H1 (cell line): ENCODE data around the gene SLC23A1. TPM values are rescaled to one million over a fixed set of nuclear protein-coding genes. Genes with fewer than 3 reads are reported as not detected.
A peak's percentile ranks its signal among the peaks of the same experiment; 100 is the strongest.

Experiments used
- CTCF ChIA-PET: fragments of 300-600 bp; sonication (Branson Sonifier 250); formaldehyde crosslinking; loops from one replicate; lab custom pipeline; 2021; ENCODE audit not compliant: partially characterized antibody; lab: Charles Lee
- POLR2A ChIA-PET: fragments of 300-600 bp; sonication (Branson Sonifier 250); formaldehyde crosslinking; loops from one replicate; lab custom pipeline; 2021; ENCODE audit warnings: inconsistent platforms; ENCODE audit not compliant: partially characterized antibody; lab: Charles Lee
- DNase-seq, 2 experiments: peaks; one replicate each; pipeline versions ENCODE4 v3.0.0 to v3.0.0-alpha.2; 2010 to 2022; ENCODE audit warnings: low spot score in 2 of 2, low read depth in 1 of 2, mixed read lengths in 1 of 2
- FAIRE-seq: peaks from 2 replicates; lab custom pipeline; 2011; peaks lifted over from hg19 to GRCh38; lab: Jason Lieb, UNC
- H2AFZ ChIP-seq: 2 replicates; pipeline ENCODE4 v1.8.1; 2012; ENCODE audit warnings: low read length, inconsistent platforms
- H2AK5ac ChIP-seq: 2 replicates; pipeline ENCODE4 v1.6.1; 2013; ENCODE audit warnings: low read depth, low read length
- H2BK120ac ChIP-seq: replicated peaks from 2 replicates; pipeline ENCODE3; 2013; ENCODE audit warnings: low read depth, low read length, inconsistent platforms
- H2BK12ac ChIP-seq: 2 replicates; pipeline ENCODE4 v1.6.1; 2013; ENCODE audit warnings: low read depth, low read length
- H2BK15ac ChIP-seq: 2 replicates; pipeline ENCODE4 v1.6.1; 2013; ENCODE audit warnings: low read length
- H2BK20ac ChIP-seq: 2 replicates; pipeline ENCODE4 v1.6.1; 2013; ENCODE audit warnings: low read length
- H2BK5ac ChIP-seq: 2 replicates; pipeline ENCODE4 v1.6.1; 2013; ENCODE audit warnings: low read depth, low read length
- H3K14ac ChIP-seq: 2 replicates; pipeline ENCODE4 v1.6.1; 2013; ENCODE audit warnings: inconsistent platforms; ENCODE audit not compliant: insufficient read length
- H3K18ac ChIP-seq: 2 replicates; pipeline ENCODE4 v1.6.1; 2013; ENCODE audit warnings: low read length; ENCODE audit errors: extremely low read depth
- H3K23ac ChIP-seq: 2 replicates; pipeline ENCODE4 v1.6.1; 2013; ENCODE audit warnings: inconsistent platforms; ENCODE audit not compliant: insufficient read length
- H3K23me2 ChIP-seq: 2 replicates; pipeline ENCODE4 v1.6.1; 2013; ENCODE audit warnings: low read depth, low read length
- H3K27ac ChIP-seq: 2 replicates; pipeline ENCODE4 v1.6.1; 2011; ENCODE audit warnings: low read depth, low read length, inconsistent platforms
- H3K27me3 ChIP-seq, 4 experiments: replicated peaks in 1 of 4; 1 replicate in 1 of 4; 2 replicates in 3 of 4; pipeline versions ENCODE4 v1.6.1 to v1.8.1; 2011 to 2013; ENCODE audit warnings: low read length in 3 of 4, mild to moderate bottlenecking in 3 of 4, inconsistent platforms in 2 of 4, mixed read lengths in 2 of 4, moderate library complexity in 1 of 4; ENCODE audit not compliant: control insufficient read depth in 3 of 4, insufficient read depth in 3 of 4; ENCODE audit errors: extremely low read depth in 1 of 4
- H3K36me3 ChIP-seq, 4 experiments: 2 replicates each; pipeline versions ENCODE4 v1.6.1 to v1.8.1; 2011 to 2013; ENCODE audit warnings: mild to moderate bottlenecking in 4 of 4, low read length in 3 of 4, moderate library complexity in 2 of 4, control low read depth in 1 of 4, inconsistent platforms in 1 of 4; ENCODE audit not compliant: insufficient read depth in 4 of 4, control insufficient read depth in 2 of 4
- H3K4ac ChIP-seq: replicated peaks from 2 replicates; pipeline ENCODE3; 2013; ENCODE audit warnings: low read length, low read depth, mixed read lengths, inconsistent platforms; ENCODE audit not compliant: insufficient read length
- H3K4me1 ChIP-seq, 4 experiments: replicated peaks in 1 of 4; 1 replicate in 1 of 4; 2 replicates in 3 of 4; pipeline versions ENCODE4 v1.6.1 to v1.8.1; 2011 to 2013; ENCODE audit warnings: low read length in 3 of 4, inconsistent platforms in 2 of 4, mixed read lengths in 1 of 4; ENCODE audit not compliant: insufficient read depth in 4 of 4, control insufficient read depth in 3 of 4
- H3K4me2 ChIP-seq, 2 experiments: 2 replicates each; pipeline versions ENCODE4 v1.6.1 to v1.8.1; 2011 to 2013; ENCODE audit warnings: low read depth in 2 of 2, low read length in 2 of 2, control low read depth in 1 of 2, inconsistent platforms in 1 of 2, mild to moderate bottlenecking in 1 of 2; ENCODE audit not compliant: insufficient read depth in 1 of 2
- H3K4me3 ChIP-seq, 4 experiments: fragments of 200-600, 300-600 bp in 1 of 4; sonication (generic), shearing (Covaris generic), sonication (Bioruptor Twin) in 1 of 4; 2 replicates each; pipeline versions ENCODE4 v1.5.1 to v1.8.1; 2011 to 2016; ENCODE audit warnings: low read length in 4 of 4, low read depth in 3 of 4, control low read depth in 2 of 4, inconsistent platforms in 2 of 4, mild to moderate bottlenecking in 2 of 4, mixed read lengths in 1 of 4, moderate library complexity in 1 of 4; ENCODE audit not compliant: insufficient read depth in 2 of 4; ENCODE audit errors: extremely low read depth in 1 of 4
- H3K56ac ChIP-seq: replicated peaks from 2 replicates; pipeline ENCODE3; 2013; ENCODE audit warnings: low read depth, mild to moderate bottlenecking, mixed read lengths, low read length, inconsistent platforms; ENCODE audit not compliant: insufficient read length
- H3K79me1 ChIP-seq: 2 replicates; pipeline ENCODE4 v1.6.1; 2013; ENCODE audit warnings: low read depth, low read length, control low read depth
- H3K79me2 ChIP-seq, 2 experiments: 2 replicates each; pipeline versions ENCODE4 v1.6.1 to v1.8.1; 2012 to 2013; ENCODE audit warnings: low read length in 2 of 2, mild to moderate bottlenecking in 2 of 2, inconsistent platforms in 1 of 2; ENCODE audit not compliant: insufficient read depth in 2 of 2, control insufficient read depth in 1 of 2
- H3K9ac ChIP-seq, 4 experiments: replicated peaks in 1 of 4; 1 replicate in 1 of 4; 2 replicates in 3 of 4; pipeline versions ENCODE4 v1.6.1 to v1.8.1; 2011 to 2013; ENCODE audit warnings: low read depth in 3 of 4, low read length in 3 of 4, control low read depth in 2 of 4, mild to moderate bottlenecking in 2 of 4, moderate library complexity in 2 of 4, inconsistent platforms in 1 of 4; ENCODE audit errors: extremely low read depth in 1 of 4
- H3K9me3 ChIP-seq, 2 experiments: 2 replicates each; pipeline versions ENCODE4 v1.6.1 to v1.8.1; 2012 to 2013; ENCODE audit warnings: mild to moderate bottlenecking in 2 of 2, moderate library complexity in 2 of 2, control low read depth in 1 of 2, inconsistent platforms in 1 of 2, low read depth in 1 of 2, low read length in 1 of 2, mixed read lengths in 1 of 2; ENCODE audit not compliant: insufficient read depth in 2 of 2
- H4K20me1 ChIP-seq, 2 experiments: replicated peaks in 1 of 2; 2 replicates each; pipeline versions ENCODE3 to v1.8.1; 2011 to 2013; ENCODE audit warnings: inconsistent platforms in 2 of 2, low read length in 2 of 2, mild to moderate bottlenecking in 1 of 2; ENCODE audit not compliant: insufficient read depth in 2 of 2, control insufficient read depth in 1 of 2
- H4K5ac ChIP-seq: 2 replicates; pipeline ENCODE4 v1.6.1; 2013; ENCODE audit warnings: low read length, low read depth, mixed read lengths, inconsistent platforms; ENCODE audit not compliant: insufficient read length
- H4K8ac ChIP-seq: 2 replicates; pipeline ENCODE4 v1.8.0; 2013; ENCODE audit warnings: mild to moderate bottlenecking, moderate library complexity, low read length, inconsistent platforms; ENCODE audit not compliant: insufficient read depth; ENCODE audit errors: extremely low read depth
- H4K91ac ChIP-seq: replicated peaks from 2 replicates; pipeline ENCODE3; 2013; ENCODE audit warnings: low read length, mixed read lengths, inconsistent platforms; ENCODE audit not compliant: insufficient read length
- BACH1 ChIP-seq: IDR thresholded peaks from 2 replicates; pipeline ENCODE4 v1.6.1; 2012; ENCODE audit warnings: low read length, improper control_type of control experiment
- CBX8 ChIP-seq: fragments of 300-800, 300-1000 bp; sonication (generic); IDR thresholded peaks from 2 replicates; pipeline ENCODE4 v1.7.1; 2016; ENCODE audit warnings: low read depth, low read length, borderline replicate concordance
- JUND ChIP-seq: IDR thresholded peaks from 2 replicates; pipeline ENCODE4 v1.6.1; 2011; ENCODE audit warnings: mild to moderate bottlenecking, improper control_type of control experiment, low read length
- KDM4A ChIP-seq: IDR thresholded peaks from one replicate; pipeline ENCODE4 v1.7.1; 2012; ENCODE audit warnings: low read depth, mild to moderate bottlenecking, moderate library complexity, low read length, inconsistent platforms; ENCODE audit not compliant: severe bottlenecking
- NRF1 ChIP-seq: IDR thresholded peaks from 2 replicates; pipeline ENCODE4 v1.6.1; 2011; ENCODE audit warnings: mild to moderate bottlenecking, low read depth, low read length, improper control_type of control experiment
- SIN3A ChIP-seq, 2 experiments: IDR thresholded peaks in 1 of 2; conservative IDR thresholded peaks in 1 of 2; 2 replicates each; pipeline ENCODE4 v1.6.1; 2011 to 2012; ENCODE audit warnings: low read length in 2 of 2, improper control_type of control experiment in 1 of 2, low read depth in 1 of 2, mild to moderate bottlenecking in 1 of 2
- SP2 ChIP-seq: IDR thresholded peaks from 2 replicates; pipeline ENCODE4 v1.6.1; 2012; ENCODE audit warnings: mild to moderate bottlenecking, low read length, inconsistent platforms
- SP4 ChIP-seq: IDR thresholded peaks from 2 replicates; pipeline ENCODE4 v1.6.1; 2012; ENCODE audit warnings: low read length, inconsistent platforms
- WGBS, 2 experiments: shearing (Covaris generic) in 1 of 2; methylation state at CpG; one replicate each; pipeline versions ENCODE4 v1.1.6 to v1.1.7; 2013 to 2015; ENCODE audit warnings: low lambda C conversion rate in 2 of 2, mixed read lengths in 2 of 2, inconsistent platforms in 1 of 2, low coverage in 1 of 2, missing lambda C conversion rate in 1 of 2; ENCODE audit not compliant: insufficient replicate concordance in 2 of 2, insufficient coverage in 1 of 2, insufficient read length in 1 of 2; ENCODE audit errors: extremely low coverage in 1 of 2, missing lambda C conversion rate in 1 of 2; 5-methylcytosine and 5-hydroxymethylcytosine counted together
- polyA plus RNA-seq, 7 experiments: library from polyadenylated mRNA; depleted of rRNA in 3 of 7; stranded (reverse) in 5 of 7; unstranded in 2 of 7; fragments of >200 nt in 5 of 7; fragments of 200-250 nt in 2 of 7; gene quantifications; 1 replicate in 5 of 7; 2 replicates in 1 of 7; 4 replicates in 1 of 7; pipeline versions ENCODE4 v1.2.1 to v1.2.3, GENCODE V29; 2011 to 2013; ENCODE audit warnings: missing spikeins in 2 of 7, mixed read lengths in 2 of 7
- total RNA-seq: library from RNA; stranded (reverse); fragmentation: NEBNext Ultra II Directional; extraction: Animal tissue kit (Norgen Biotek cat#: 25700); gene quantifications from 2 replicates; pipeline ENCODE4 v1.2.1, GENCODE V29; 2021

SLC23A1 gene
- total and polyA plus RNA-seq, 2 of the 8 experiments (the other 6 are each of a cell fraction or from before 2014, with no cell fraction given): not detected

DNA sequence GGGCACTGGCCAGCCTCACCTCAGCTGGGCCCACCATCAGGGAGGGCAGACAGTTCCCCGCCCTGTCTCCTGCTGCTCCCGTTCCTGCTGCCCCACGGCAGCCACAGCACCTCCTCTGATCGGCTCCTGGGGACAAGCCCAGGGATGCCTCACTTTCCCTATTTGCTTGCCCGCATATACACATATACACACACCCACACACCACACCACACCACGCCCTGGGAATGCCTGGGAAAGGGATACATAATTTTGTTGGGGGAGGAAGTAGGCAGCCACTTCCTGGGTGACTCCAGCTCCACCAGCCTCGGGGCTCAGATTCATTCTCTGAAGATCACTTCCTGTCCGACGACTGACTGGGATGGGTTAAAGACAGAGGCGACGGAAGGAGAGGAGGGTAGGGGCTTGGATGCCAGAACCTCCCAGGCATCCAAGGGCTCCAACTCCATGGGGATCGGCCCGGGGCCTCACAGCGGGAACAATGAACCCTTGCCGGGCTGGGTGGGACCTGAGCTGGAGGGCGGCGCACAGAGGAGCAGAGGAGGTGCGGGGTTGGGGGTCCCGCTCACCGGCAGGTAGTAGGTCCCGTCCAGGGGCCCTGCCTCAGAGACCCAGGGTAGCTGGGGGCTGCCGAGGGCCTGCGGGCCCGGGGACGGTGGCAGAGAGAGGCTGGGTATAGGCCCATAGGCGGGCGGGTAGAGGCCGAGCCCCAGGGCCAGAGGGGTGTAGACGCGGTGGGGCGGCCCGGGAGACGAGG is 8.7 kb upstream of the SLC23A1 start:
- Histone ChIP-seq H3K27me3 (peaks cover 14 to 34% (median 28%) of the 10 kb centered on the region in 4 experiments; a peak in 6 of 7 replicates), H3K4me1 (peaks cover 3 to 41% (median 23%) of the 10 kb centered on the region in 4 experiments), H3K56ac (no peak overlapping the region), H3K23me2 (peaks cover 27% of the 10 kb centered on the region; the same call in 1 of the 2 replicates), H3K4me3 (peak overlapping the region; percentile 42 to 68 (median 54); a peak in 6 of 8 replicates), H2AFZ (no peak overlapping the region), H3K23ac (no peak overlapping the region), H3K79me2 (no peaks in the 10 kb centered on the region), H4K20me1 (peaks cover 0 to 3% of the 10 kb centered on the region in 2 experiments), H3K27ac (no peak overlapping the region), H3K18ac (no peak overlapping the region; the same call in 1 of the 2 replicates), H3K79me1 (no peaks in the 10 kb centered on the region; the same call in 1 of the 2 replicates), H3K36me3 (no peaks in the 10 kb centered on the region), H3K4me2 (peak overlapping the region; percentile 82 to 85), H3K9me3 (no peaks in the 10 kb centered on the region), H3K9ac (no peak overlapping the region), H2BK120ac (no peak overlapping the region), H4K5ac (no peak overlapping the region), H2BK12ac (0 out of 2 replicates have a peak overlapping the region, but pooled peaks have one; percentile 1), H2BK5ac (no peak overlapping the region), H4K91ac (no peak overlapping the region), H2BK20ac (0 out of 2 replicates have a peak overlapping the region, but pooled peaks have one; percentile 3), H3K4ac (peak overlapping the region; percentile 69), H2AK5ac (peak overlapping the region; percentile 79; the same call in 1 of the 2 replicates), H4K8ac (peak overlapping the region; percentile 28; the same call in 1 of the 2 replicates), H3K14ac (no peak overlapping the region), H2BK15ac (0 out of 2 replicates have a peak overlapping the region, but pooled peaks have one; percentile 53)
- TF ChIP-seq BACH1: no peak
- no peak for TF ChIP-seq SP4
- no peak for TF ChIP-seq SP2
- no peak for TF ChIP-seq CBX8
- no peak for TF ChIP-seq NRF1
- TF ChIP-seq SIN3A (conservative IDR thresholded peaks at IDR 0.05 in 1 of 2, IDR thresholded peaks at IDR 0.05 in 1 of 2; ENCODE audit: low read depth in 1 of 2, low read length in 2 of 2): no peak
- no peak for TF ChIP-seq KDM4A
- TF ChIP-seq JUND: no peak
- DNase-seq (peak in 1 of 2 experiments; percentile 70), FAIRE-seq (no peak)
- POLR2A ChIA-PET: interaction anchor here (0.6 to 3.9 kb wide), 14 partner anchors 7 to 657 kb away, joined by 3 to 25 read pairs (median 4); partner anchors contain the start of genes DNAJC18, MATR3, PAIP2 and SPATA24
- WGBS, 2 experiments: 72% methylated on average over 23 of the region's 33 CpGs; no CpG with 5 or more reads in 1 of the 2 experiments
- CTCF ChIA-PET: interaction anchor here (0.6 to 3.1 kb wide), 12 partner anchors 10 to 256 kb away, joined by 3 to 16 read pairs (median 4); partner anchors contain the start of genes PAIP2 and SPATA24
